K562 (cell line): ENCODE results near the gene PAGE1. TPM values are rescaled to one million over a fixed set of nuclear protein-coding genes. Genes with fewer than 3 reads are reported as not detected.

Source experiments
- ARID1B ChIP-seq: fragments of 450-650 bp; IDR thresholded peaks from 2 replicates; pipeline ENCODE4 v1.6.1; 2016; ENCODE audit warnings: antibody characterized with exemption, mild to moderate bottlenecking, inconsistent platforms
- ARNT ChIP-seq, 2 experiments: fragments of 450-650 bp; IDR thresholded peaks; 2 replicates each; pipeline ENCODE4 v1.6.1; 2016; ENCODE audit warnings: mild to moderate bottlenecking in 1 of 2
- ATF7 ChIP-seq: fragments of 450-650 bp; IDR thresholded peaks from 2 replicates; pipeline ENCODE4 v1.7.1; 2014; ENCODE audit warnings: mild to moderate bottlenecking, moderate library complexity
- BRF1 ChIP-seq: IDR thresholded peaks from 3 replicates; pipeline ENCODE4 v1.6.1; 2011; ENCODE audit warnings: borderline replicate concordance, mild to moderate bottlenecking; ENCODE audit not compliant: insufficient read length; ENCODE audit errors: extremely low read depth
- CBX2 ChIP-seq: fragments of 200-600 bp; sonication (generic); IDR thresholded peaks from one replicate; pipeline ENCODE4 v1.6.1; 2012; ENCODE audit warnings: mild to moderate bottlenecking, low read length, inconsistent platforms; ENCODE audit not compliant: insufficient read depth, poor library complexity, severe bottlenecking
- CGGBP1 ChIP-seq: fragments of 250-450 bp; sonication (Bioruptor Pico); IDR thresholded peaks from 2 replicates; pipeline ENCODE4 v1.9.0; 2021; ENCODE audit warnings: mild to moderate bottlenecking
- ETV1 ChIP-seq: fragments of 450-650 bp; conservative IDR thresholded peaks from 2 replicates; pipeline ENCODE4 v1.6.1; 2016; ENCODE audit warnings: missing genetic modification characterization, control low read depth, low read depth, missing compliant biosample characterization
- FOXA3 ChIP-seq, 2 experiments: fragments of 450-650 bp in 1 of 2; sonication (generic) in 1 of 2; formaldehyde crosslinking; IDR thresholded peaks in 1 of 2; conservative IDR thresholded peaks in 1 of 2; 2 replicates each; pipeline versions ENCODE4 v1.4.0 to v1.8.0; 2020 to 2022; ENCODE audit warnings: mild to moderate bottlenecking in 2 of 2, missing genetic modification reagents in 1 of 2
- HDAC2 ChIP-seq: fragments of 450-650 bp; IDR thresholded peaks from 2 replicates; pipeline ENCODE4 v1.6.1; 2016; ENCODE audit warnings: mild to moderate bottlenecking
- ILK ChIP-seq: fragments of 450-650 bp; IDR thresholded peaks from 2 replicates; pipeline ENCODE4 v1.6.1; 2016; ENCODE audit warnings: missing genetic modification characterization, low read depth, mild to moderate bottlenecking, missing compliant biosample characterization, moderate library complexity, borderline replicate concordance
- KAT7 ChIP-seq: sonication (generic); formaldehyde crosslinking; IDR thresholded peaks from 2 replicates; pipeline ENCODE4 v1.8.0; 2022; ENCODE audit warnings: missing genetic modification reagents, mild to moderate bottlenecking, borderline replicate concordance
- KDM1A ChIP-seq, 2 experiments: fragments of 450-650 bp; IDR thresholded peaks; 2 replicates each; pipeline ENCODE4 v1.6.1; 2016; ENCODE audit warnings: mild to moderate bottlenecking in 2 of 2
- LEF1 ChIP-seq: fragments of 450-650 bp; IDR thresholded peaks from 2 replicates; pipeline ENCODE4 v1.6.1; 2016; ENCODE audit warnings: mild to moderate bottlenecking
- NCOA4 ChIP-seq: fragments of 450-650 bp; IDR thresholded peaks from 2 replicates; pipeline ENCODE4 v1.6.1; 2018; ENCODE audit warnings: mild to moderate bottlenecking; ENCODE audit not compliant: partially characterized antibody
- NCOA6 ChIP-seq: fragments of 450-650 bp; IDR thresholded peaks from 2 replicates; pipeline ENCODE4 v1.6.1; 2017; ENCODE audit warnings: mild to moderate bottlenecking
- NR3C1 ChIP-seq: sonication (generic); formaldehyde crosslinking; IDR thresholded peaks from 2 replicates; pipeline ENCODE4 v1.8.1; 2022; ENCODE audit warnings: missing genetic modification reagents
- NUFIP1 ChIP-seq: fragments of 450-650 bp; IDR thresholded peaks from 2 replicates; pipeline ENCODE4 v1.6.1; 2018; ENCODE audit not compliant: partially characterized antibody
- POLR2AphosphoS2 ChIP-seq: IDR thresholded peaks from 2 replicates; pipeline ENCODE4 v1.6.1; 2012; ENCODE audit warnings: low read length, improper control_type of control experiment
- RBFOX2 ChIP-seq: fragments of 200-400 bp; formaldehyde crosslinking; IDR thresholded peaks from 2 replicates; pipeline ENCODE4 v1.6.1; 2017; ENCODE audit warnings: low read depth, mild to moderate bottlenecking, low read length, moderate library complexity
- TEAD4 ChIP-seq, 2 experiments: sonication (generic) in 1 of 2; formaldehyde crosslinking in 1 of 2; IDR thresholded peaks; 2 replicates each; pipeline versions ENCODE4 v1.6.1 to v1.8.0; 2012 to 2022; ENCODE audit warnings: borderline replicate concordance in 1 of 2, inconsistent platforms in 1 of 2, low read length in 1 of 2, mild to moderate bottlenecking in 1 of 2, missing genetic modification reagents in 1 of 2
- TGIF2 ChIP-seq: sonication (generic); formaldehyde crosslinking; IDR thresholded peaks from 2 replicates; pipeline ENCODE4 v1.8.1; 2022; ENCODE audit warnings: mild to moderate bottlenecking, missing genetic modification reagents, moderate library complexity
- ZBTB2 ChIP-seq: fragments of 450-650 bp; IDR thresholded peaks from 2 replicates; pipeline ENCODE4 v1.6.1; 2016; ENCODE audit warnings: antibody characterized with exemption
- ZNF174 ChIP-seq: fragments of 250-450 bp; sonication (Bioruptor Pico); IDR thresholded peaks from 2 replicates; pipeline ENCODE4 v1.4.0; 2020; ENCODE audit warnings: mild to moderate bottlenecking
- ZNF24 ChIP-seq: fragments of 450-650 bp; IDR thresholded peaks from 2 replicates; pipeline ENCODE4 v1.6.1; 2016
- polyA plus RNA-seq, 8 experiments: library from polyadenylated mRNA; depleted of rRNA in 4 of 8; stranded (reverse) in 5 of 8; unstranded in 3 of 8; fragments of >200 nt; fragmentation: Nextera tagmentation in 2 of 8; fragmentation: Illumina TruSeq in 1 of 8; extraction: Ambion mirVana in 2 of 8; extraction: Trizol in 1 of 8; gene quantifications; 2 replicates each; pipeline versions ENCODE4 v1.2.1 to v1.2.3, GENCODE V29; 2011 to 2014; ENCODE audit warnings: inconsistent platforms in 1 of 8, missing spikeins in 1 of 8
- total RNA-seq, 7 experiments: library from RNA; depleted of rRNA in 6 of 7; stranded (reverse); fragments of >200 nt in 6 of 7; fragmentation: Illumina TruSeq in 2 of 7; extraction: Trizol in 2 of 7; gene quantifications; 2 replicates each; pipeline versions ENCODE4 v1.2.1 to v1.2.3, GENCODE V29; 2011 to 2021; ENCODE audit warnings: low replicate concordance in 1 of 7
- TF ChIP-seq, protein P1 (sequence below): fragments of 450-650 bp; IDR thresholded peaks from 2 replicates; pipeline ENCODE4 v1.7.0; 2016; ENCODE audit warnings: borderline replicate concordance
- TF ChIP-seq, protein P2 (sequence below): sonication (generic); formaldehyde crosslinking; IDR thresholded peaks from 2 replicates; pipeline ENCODE4 v1.8.0; 2022; ENCODE audit warnings: missing genetic modification reagents, mild to moderate bottlenecking, borderline replicate concordance

The PAGE1 gene
- total and polyA plus RNA-seq, 9 of the 15 experiments (the other 6 are each of a cell fraction or from before 2014, with no cell fraction given), result 43.5 to 520 (median 123) TPM

- TF ChIP-seq, protein P1, sequence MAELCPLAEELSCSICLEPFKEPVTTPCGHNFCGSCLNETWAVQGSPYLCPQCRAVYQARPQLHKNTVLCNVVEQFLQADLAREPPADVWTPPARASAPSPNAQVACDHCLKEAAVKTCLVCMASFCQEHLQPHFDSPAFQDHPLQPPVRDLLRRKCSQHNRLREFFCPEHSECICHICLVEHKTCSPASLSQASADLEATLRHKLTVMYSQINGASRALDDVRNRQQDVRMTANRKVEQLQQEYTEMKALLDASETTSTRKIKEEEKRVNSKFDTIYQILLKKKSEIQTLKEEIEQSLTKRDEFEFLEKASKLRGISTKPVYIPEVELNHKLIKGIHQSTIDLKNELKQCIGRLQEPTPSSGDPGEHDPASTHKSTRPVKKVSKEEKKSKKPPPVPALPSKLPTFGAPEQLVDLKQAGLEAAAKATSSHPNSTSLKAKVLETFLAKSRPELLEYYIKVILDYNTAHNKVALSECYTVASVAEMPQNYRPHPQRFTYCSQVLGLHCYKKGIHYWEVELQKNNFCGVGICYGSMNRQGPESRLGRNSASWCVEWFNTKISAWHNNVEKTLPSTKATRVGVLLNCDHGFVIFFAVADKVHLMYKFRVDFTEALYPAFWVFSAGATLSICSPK, result no peak
- TF ChIP-seq ILK (no peak), NCOA4 (no peak), NUFIP1 (no peak), TGIF2 (CRISPR knock-in tag) (no peak), NR3C1 (CRISPR knock-in tag) (no peak), ZNF174 (CRISPR knock-in tag) (no peak), BRF1 (no peak), ATF7 (no peak), ZBTB2 (no peak), ZNF24 (no peak), POLR2AphosphoS2 (no peak), ETV1 (no peak), RBFOX2 (no peak), CBX2 (no peak), TEAD4 (IDR thresholded peaks at IDR 0.05; ENCODE audit: low read length) (peak; percentile 89), TEAD4 (CRISPR knock-in tag; IDR thresholded peaks at IDR 0.05; ENCODE audit: borderline replicate concordance) (no peak), HDAC2 (no peak), ARNT (IDR thresholded peaks at IDR 0.05) (no peak), FOXA3 (CRISPR knock-in tag; conservative IDR thresholded peaks at IDR 0.05 in 1 of 2, IDR thresholded peaks at IDR 0.05 in 1 of 2) (no peak), ARID1B (peak; percentile 87), LEF1 (no peak), NCOA6 (no peak), CGGBP1 (CRISPR knock-in tag) (no peak), KDM1A (IDR thresholded peaks at IDR 0.05) (peak in 1 of 2 experiments; percentile 60; a peak in 1 of 4 replicates), KAT7 (CRISPR knock-in tag) (no peak)
- TF ChIP-seq, protein P2, sequence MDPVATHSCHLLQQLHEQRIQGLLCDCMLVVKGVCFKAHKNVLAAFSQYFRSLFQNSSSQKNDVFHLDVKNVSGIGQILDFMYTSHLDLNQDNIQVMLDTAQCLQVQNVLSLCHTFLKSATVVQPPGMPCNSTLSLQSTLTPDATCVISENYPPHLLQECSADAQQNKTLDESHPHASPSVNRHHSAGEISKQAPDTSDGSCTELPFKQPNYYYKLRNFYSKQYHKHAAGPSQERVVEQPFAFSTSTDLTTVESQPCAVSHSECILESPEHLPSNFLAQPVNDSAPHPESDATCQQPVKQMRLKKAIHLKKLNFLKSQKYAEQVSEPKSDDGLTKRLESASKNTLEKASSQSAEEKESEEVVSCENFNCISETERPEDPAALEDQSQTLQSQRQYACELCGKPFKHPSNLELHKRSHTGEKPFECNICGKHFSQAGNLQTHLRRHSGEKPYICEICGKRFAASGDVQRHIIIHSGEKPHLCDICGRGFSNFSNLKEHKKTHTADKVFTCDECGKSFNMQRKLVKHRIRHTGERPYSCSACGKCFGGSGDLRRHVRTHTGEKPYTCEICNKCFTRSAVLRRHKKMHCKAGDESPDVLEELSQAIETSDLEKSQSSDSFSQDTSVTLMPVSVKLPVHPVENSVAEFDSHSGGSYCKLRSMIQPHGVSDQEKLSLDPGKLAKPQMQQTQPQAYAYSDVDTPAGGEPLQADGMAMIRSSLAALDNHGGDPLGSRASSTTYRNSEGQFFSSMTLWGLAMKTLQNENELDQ (CRISPR knock-in tag), result no peak
Observed at GRCh38 chrX:49673394-49673793, 22.4 kb downstream of the PAGE1 start (continued).
